HUES64 (cell line): ENCODE measurements around the gene RYR2.

ENCODE experiments used
- H3K27ac ChIP-seq: 2 replicates; pipeline ENCODE4 v1.7.0; 2013; ENCODE audit warnings: low read depth, low read length, inconsistent platforms
- H3K27me3 ChIP-seq: 2 replicates; pipeline ENCODE4 v1.6.1; 2013; ENCODE audit warnings: mild to moderate bottlenecking, low read length; ENCODE audit not compliant: insufficient read depth
- H3K36me3 ChIP-seq: 2 replicates; pipeline ENCODE4 v1.6.1; 2013; ENCODE audit warnings: mild to moderate bottlenecking, low read length; ENCODE audit not compliant: insufficient read depth
- H3K4me1 ChIP-seq: 2 replicates; pipeline ENCODE4 v1.6.1; 2013; ENCODE audit warnings: mild to moderate bottlenecking, low read length, moderate library complexity; ENCODE audit not compliant: insufficient read depth
- H3K4me3 ChIP-seq: 2 replicates; pipeline ENCODE4 v1.5.1; 2013; ENCODE audit warnings: mild to moderate bottlenecking, low read length, moderate library complexity
- H3K9ac ChIP-seq: 2 replicates; pipeline ENCODE4 v1.6.1; 2013; ENCODE audit warnings: mild to moderate bottlenecking, low read depth, low read length
- H3K9me3 ChIP-seq: 2 replicates; pipeline ENCODE4 v1.6.1; 2013; ENCODE audit warnings: low read depth, low read length; ENCODE audit not compliant: insufficient read depth
- WGBS: fragments of 150-250, 120-280 bp; methylation state at CpG from one replicate; pipeline ENCODE4 v1.1.7; 2013; ENCODE audit warnings: missing lambda C conversion rate; 5-methylcytosine and 5-hydroxymethylcytosine counted together

RYR2 gene

GRCh38 chr1:237610157-237610556, 568.2 kb downstream of the RYR2 start:
- no peaks in the 10 kb centered on the region for H3K4me1 ChIP-seq
- H3K9me3 ChIP-seq = no peaks in the 10 kb centered on the region
- no peak overlapping the region for H3K9ac ChIP-seq
- no peak overlapping the region for H3K27ac ChIP-seq
- H3K36me3 ChIP-seq = 0 out of 2 replicates have a peak, but pooled peaks cover 5% of the 10 kb centered on the region
- WGBS = 96% methylated on average over 5 of the region's 5 CpGs
- H3K27me3 ChIP-seq = no peaks in the 10 kb centered on the region
- no peak overlapping the region for H3K4me3 ChIP-seq

GRCh38 chr1:237613984-237614383, 572.0 kb downstream of the RYR2 start:
- H3K27me3 ChIP-seq = no peaks in the 10 kb centered on the region
- peaks cover 33% of the 10 kb centered on the region for H3K36me3 ChIP-seq
- peaks cover 6% of the 10 kb centered on the region; the same call in 1 of the 2 replicates for H3K9me3 ChIP-seq
- H3K4me1 ChIP-seq = no peaks in the 10 kb centered on the region
- H3K9ac ChIP-seq = no peak overlapping the region
- 94% methylated on average over 9 of the region's 9 CpGs for WGBS
- H3K4me3 ChIP-seq = no peak overlapping the region
- H3K27ac ChIP-seq = no peak overlapping the region

DNA sequence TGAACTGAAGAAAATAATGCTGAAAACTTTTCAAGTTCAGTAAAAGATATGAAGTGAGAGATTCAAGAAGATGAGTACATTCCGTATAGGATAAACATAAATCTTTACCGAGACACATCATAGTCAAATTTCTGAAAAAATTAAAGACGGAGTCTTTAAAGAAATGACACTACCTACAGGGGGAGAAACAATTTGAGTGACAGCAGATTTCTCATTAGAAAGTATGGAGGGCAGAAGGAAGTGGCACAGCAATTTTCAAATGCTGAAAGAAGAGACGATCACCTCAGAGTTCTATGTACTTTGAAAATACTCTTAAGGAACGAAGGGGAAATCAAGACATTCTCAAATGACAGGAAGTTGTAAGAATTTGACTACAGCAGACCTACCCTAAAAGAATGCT, 577.6 kb downstream of the RYR2 start:
- Histone ChIP-seq H3K4me3 (no peak overlapping the region), H3K9me3 (peaks cover 11% of the 10 kb centered on the region; the same call in 1 of the 2 replicates), H3K4me1 (no peaks in the 10 kb centered on the region), H3K9ac (no peak overlapping the region), H3K27me3 (no peaks in the 10 kb centered on the region), H3K27ac (no peak overlapping the region), H3K36me3 (peaks cover 34% of the 10 kb centered on the region)
- WGBS = 98% methylated on average over 4 of the region's 5 CpGs

DNA sequence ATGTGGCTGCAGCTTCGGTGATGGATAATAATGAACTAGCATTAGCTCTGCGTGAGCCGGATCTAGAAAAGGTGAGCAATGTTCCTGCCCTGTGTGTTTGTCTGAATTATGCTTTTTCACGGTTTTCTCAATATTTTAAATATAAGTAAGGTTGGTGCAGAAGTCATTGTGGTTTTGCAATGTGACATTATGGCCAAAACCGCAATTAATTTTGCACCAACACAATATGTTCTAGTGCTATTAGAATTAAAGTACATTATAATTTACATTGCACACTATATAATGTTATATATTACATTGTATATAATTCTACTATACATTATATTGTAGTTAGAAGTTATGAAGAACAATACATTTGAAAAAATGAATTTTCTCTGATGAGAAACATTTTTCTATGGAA, 592.9 kb downstream of the RYR2 start:
- 98% methylated on average over 4 of the region's 5 CpGs for WGBS
- Histone ChIP-seq H3K9ac (no peak overlapping the region), H3K27me3 (no peaks in the 10 kb centered on the region), H3K27ac (no peak overlapping the region), H3K4me1 (no peaks in the 10 kb centered on the region), H3K9me3 (no peaks in the 10 kb centered on the region), H3K36me3 (peaks cover 6% of the 10 kb centered on the region; the same call in 1 of the 2 replicates), H3K4me3 (no peak overlapping the region)

GRCh38 chr1:237638555-237638954, 596.6 kb downstream of the RYR2 start:
- no peak overlapping the region for H3K9ac ChIP-seq
- H3K4me1 ChIP-seq = no peaks in the 10 kb centered on the region
- no peak overlapping the region for H3K27ac ChIP-seq
- WGBS = no CpG with 5 or more reads among the region's 1 CpG
- peaks cover 18% of the 10 kb centered on the region for H3K36me3 ChIP-seq
- H3K27me3 ChIP-seq = no peaks in the 10 kb centered on the region
- no peaks in the 10 kb centered on the region for H3K9me3 ChIP-seq
- no peak overlapping the region for H3K4me3 ChIP-seq

DNA sequence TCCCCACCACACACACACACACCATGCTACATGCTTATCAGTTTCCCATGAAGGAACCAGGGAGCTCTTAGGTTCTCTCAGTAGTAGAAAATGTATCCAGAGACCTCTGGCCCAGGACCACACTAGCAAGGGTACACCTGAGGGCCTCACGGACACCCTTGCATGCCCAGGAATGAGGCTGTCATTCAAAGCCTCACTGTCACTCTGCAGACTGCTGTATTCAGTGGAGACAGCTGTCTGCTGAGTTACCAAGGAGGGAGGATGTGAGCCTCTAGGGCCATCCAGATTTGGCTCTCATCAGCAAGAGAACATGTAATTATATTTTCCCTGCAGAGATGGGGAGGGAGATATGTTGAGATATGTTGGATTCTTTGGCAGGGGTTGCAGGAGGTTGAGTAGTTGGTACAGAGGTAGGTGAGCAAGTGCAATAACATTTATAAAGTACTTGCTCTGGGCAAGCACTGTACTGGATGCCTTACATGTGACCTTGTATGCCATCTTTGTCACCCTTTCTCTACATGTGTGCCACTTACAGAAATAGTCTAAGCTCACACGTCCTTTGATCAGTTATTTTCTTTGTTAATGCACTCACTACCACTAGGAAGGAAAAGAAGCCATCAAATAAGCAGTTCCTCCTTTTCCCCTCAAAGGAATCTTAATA, 598.2 kb downstream of the RYR2 start:
- 84% methylated on average over 2 of the region's 2 CpGs for WGBS
- peaks cover 15% of the 10 kb centered on the region for H3K36me3 ChIP-seq

GRCh38 chr1:237640966-237641365, 599.0 kb downstream of the RYR2 start:
- Histone ChIP-seq H3K9ac (no peak overlapping the region), H3K27me3 (no peaks in the 10 kb centered on the region), H3K4me3 (no peak overlapping the region), H3K27ac (no peak overlapping the region), H3K9me3 (no peaks in the 10 kb centered on the region), H3K36me3 (peaks cover 15% of the 10 kb centered on the region), H3K4me1 (no peaks in the 10 kb centered on the region)
- WGBS = 92% methylated on average over 1 of the region's 2 CpGs

More for the DNA sequence above, 598.2 kb downstream of the RYR2 start:
- H3K9me3 ChIP-seq = no peaks in the 10 kb centered on the region
- no peak overlapping the region for H3K9ac ChIP-seq
- H3K4me3 ChIP-seq = no peak overlapping the region
- H3K27me3 ChIP-seq = no peaks in the 10 kb centered on the region
- no peak overlapping the region for H3K27ac ChIP-seq
- no peaks in the 10 kb centered on the region for H3K4me1 ChIP-seq

- H3K9ac ChIP-seq = no peak overlapping the region
- H3K4me1 ChIP-seq = no peaks in the 10 kb centered on the region
- no peak overlapping the region for H3K4me3 ChIP-seq
- H3K36me3 ChIP-seq = 0 out of 2 replicates have a peak, but pooled peaks cover 2% of the 10 kb centered on the region
- H3K27ac ChIP-seq = no peak overlapping the region
- no peaks in the 10 kb centered on the region for H3K27me3 ChIP-seq
- H3K9me3 ChIP-seq = no peaks in the 10 kb centered on the region
Measured at GRCh38 chr1:237650809-237651208, 608.8 kb downstream of the RYR2 start.

- H3K27ac ChIP-seq = no peak overlapping the region
- no peaks in the 10 kb centered on the region for H3K27me3 ChIP-seq
- no peaks in the 10 kb centered on the region for H3K9me3 ChIP-seq
- 91% methylated on average over 1 of the region's 2 CpGs for WGBS
- no peak overlapping the region for H3K9ac ChIP-seq
- 0 out of 2 replicates have a peak, but pooled peaks cover 2% of the 10 kb centered on the region for H3K36me3 ChIP-seq
- no peaks in the 10 kb centered on the region for H3K4me1 ChIP-seq
- H3K4me3 ChIP-seq = no peak overlapping the region
Measured at GRCh38 chr1:237655778-237656177, 613.8 kb downstream of the RYR2 start.

DNA sequence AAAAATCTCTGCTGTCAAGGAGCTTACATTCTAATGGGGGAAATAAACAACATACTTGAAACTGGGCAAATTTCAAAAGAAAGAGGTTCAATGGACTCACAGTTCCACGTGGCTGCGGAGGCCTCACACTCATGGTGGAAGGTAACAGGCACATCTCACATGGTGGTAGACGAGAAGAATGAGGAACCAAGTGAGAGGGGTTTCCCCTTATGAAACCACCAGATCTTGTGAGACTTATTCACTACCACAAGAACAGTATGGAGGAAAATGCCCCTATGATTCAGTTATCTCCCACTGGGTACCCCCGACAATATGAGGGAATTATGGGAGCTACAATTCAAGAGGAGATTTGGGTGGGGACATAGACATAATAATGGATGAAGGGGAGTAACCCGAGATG, 622.4 kb downstream of the RYR2 start:
- Histone ChIP-seq H3K9me3 (no peaks in the 10 kb centered on the region), H3K27ac (no peak overlapping the region), H3K4me1 (no peaks in the 10 kb centered on the region), H3K27me3 (no peaks in the 10 kb centered on the region), H3K36me3 (0 out of 2 replicates have a peak, but pooled peaks cover 5% of the 10 kb centered on the region), H3K9ac (no peak overlapping the region), H3K4me3 (no peak overlapping the region)
- WGBS = 92% methylated on average over 5 of the region's 5 CpGs

- no peak overlapping the region for H3K4me3 ChIP-seq
- no CpG with 5 or more reads among the region's 1 CpG for WGBS
- no peak overlapping the region for H3K9ac ChIP-seq
- no peak overlapping the region for H3K27ac ChIP-seq
- H3K4me1 ChIP-seq = peaks cover 3% of the 10 kb centered on the region; the same call in 1 of the 2 replicates
- H3K36me3 ChIP-seq = 0 out of 2 replicates have a peak, but pooled peaks cover 6% of the 10 kb centered on the region
- no peaks in the 10 kb centered on the region for H3K9me3 ChIP-seq
- H3K27me3 ChIP-seq = no peaks in the 10 kb centered on the region
Measured at GRCh38 chr1:237670302-237670701, 628.3 kb downstream of the RYR2 start.
